Measurements from ENCODE around the gene MRPL50. TPM values are rescaled to one million over a fixed set of nuclear protein-coding genes. Genes with fewer than 3 reads are reported as not detected.

The MRPL50 gene
- total RNA-seq, 1 experiment from 2014 or later: 20.0 TPM

- H3K4me1 ChIP-seq (ENCODE audit: insufficient read depth, low read length): no peaks in the 10 kb centered on the region
- peaks cover under 1% of the 10 kb centered on the region; the same call in 1 of the 2 replicates for H3K27me3 Mint-ChIP-seq (ENCODE audit: low read depth)
- peaks cover 0 to 6% of the 10 kb centered on the region in 2 experiments; a peak in 2 of 4 replicates for H3K4me1 Mint-ChIP-seq
- no peaks in the 10 kb centered on the region for H3K79me1 ChIP-seq (ENCODE audit: insufficient read depth, low read depth, low read length, poor library complexity, severe bottlenecking)
- H3K9me3 ChIP-seq (ENCODE audit: control insufficient read depth, low read depth, low read length): no peaks in the 10 kb centered on the region
- H3T11ph ChIP-seq (ENCODE audit: low read length): no peak overlapping the region
- no peak overlapping the region for H3K4me3 Mint-ChIP-seq
- H4K91ac ChIP-seq (ENCODE audit: insufficient read length, low read depth, low read length): no peak overlapping the region
- TF ChIP-seq CTCF (conservative IDR thresholded peaks at IDR 0.05): no peak
- H2BK15ac ChIP-seq (ENCODE audit: low read depth, low read length): no peak overlapping the region
- no peak overlapping the region for H2BK5ac ChIP-seq (ENCODE audit: insufficient read length, low read length)
- H3K23ac ChIP-seq (ENCODE audit: insufficient read length, low read depth, low read length): no peak overlapping the region
- no peak overlapping the region for H2AFZ ChIP-seq (ENCODE audit: low read length)
- H3K27me3 ChIP-seq (ENCODE audit: insufficient read depth, low read length): no peaks in the 10 kb centered on the region
- H3K14ac ChIP-seq (ENCODE audit: insufficient read depth, low read length): no peak overlapping the region
- H3K56ac ChIP-seq (ENCODE audit: insufficient read length, low read depth, low read length): no peak overlapping the region
- no peak overlapping the region for H4K5ac ChIP-seq (ENCODE audit: insufficient read length, low read depth, low read length)
- no peak overlapping the region for H3K27ac Mint-ChIP-seq
- no peak for DNase-seq
- H4K8ac ChIP-seq (replicated peaks; ENCODE audit: insufficient read length, low read depth, low read length): no peak overlapping the region
- no peaks in the 10 kb centered on the region for H4K20me1 ChIP-seq (ENCODE audit: control insufficient read depth, insufficient read depth, insufficient read length)
- no peak overlapping the region for H3K9ac ChIP-seq (ENCODE audit: extremely low read depth, insufficient read length, low read length)
- no peak overlapping the region for H2BK12ac ChIP-seq (ENCODE audit: insufficient read length, low read depth, low read length)
- no peak overlapping the region for H3K27ac ChIP-seq (ENCODE audit: insufficient read length, low read depth, low read length)
- H3K4me2 ChIP-seq (ENCODE audit: insufficient read depth, insufficient read length, low read length): no peak overlapping the region
- H3K23me2 ChIP-seq (ENCODE audit: insufficient read length, low read depth, low read length, poor library complexity, severe bottlenecking): no peaks in the 10 kb centered on the region
- no peaks in the 10 kb centered on the region for H3K36me3 Mint-ChIP-seq (ENCODE audit: insufficient read depth in 1 of 3, low read depth in 3 of 3)
- no peak overlapping the region for H3K4ac ChIP-seq (ENCODE audit: low read depth, low read length)
- H2BK120ac ChIP-seq (ENCODE audit: low read depth, low read length, poor library complexity, severe bottlenecking): no peak overlapping the region
- H2AK5ac ChIP-seq (ENCODE audit: insufficient read length, low read length): no peak overlapping the region
- no peak overlapping the region for H3K18ac ChIP-seq (ENCODE audit: insufficient read length, low read depth, low read length)
- no CpG with 5 or more reads among the region's 1 CpG for WGBS (ENCODE audit: extremely low coverage, insufficient read length, low lambda C conversion rate)
- no peak overlapping the region for H2BK20ac ChIP-seq (ENCODE audit: low read depth, low read length, poor library complexity, severe bottlenecking)
- no peaks in the 10 kb centered on the region for H3K79me2 ChIP-seq (ENCODE audit: insufficient read depth, low read length)
- no peaks in the 10 kb centered on the region for H3K9me3 Mint-ChIP-seq
Observed at GRCh38 chr9:101350285-101350684, 48.1 kb downstream of the MRPL50 start.

Data from H9 (cell line).